GM18951 (cell line): Measurements from ENCODE around the gene IDH2.

Experiments
- POLR2A ChIP-seq: IDR thresholded peaks from 4 replicates; pipeline ENCODE4 v1.6.1; 2011; ENCODE audit warnings: mild to moderate bottlenecking; ENCODE audit not compliant: insufficient read length, insufficient read depth; ENCODE audit errors: extremely low read depth
- in situ Hi-C: fragments of 300-500 bp; cut with MboI; formaldehyde crosslinking; loops from one replicate; pipeline ENCODE4 v1.12.0; 2022; ENCODE audit warnings: low sequenced_read_pairs, mixed read lengths, inconsistent platforms; ENCODE audit not compliant: unreplicated experiment

IDH2 gene

GRCh38 chr15:90062023-90062442 is 40.2 kb downstream of the IDH2 start:
- in situ Hi-C loops, result no loop called here
- no peak for TF ChIP-seq POLR2A

- TF ChIP-seq POLR2A, result no peak
- in situ Hi-C loops, result no loop called here
These were observed 41.5 kb downstream of the IDH2 start for GRCh38 chr15:90060797-90061196.

DNA sequence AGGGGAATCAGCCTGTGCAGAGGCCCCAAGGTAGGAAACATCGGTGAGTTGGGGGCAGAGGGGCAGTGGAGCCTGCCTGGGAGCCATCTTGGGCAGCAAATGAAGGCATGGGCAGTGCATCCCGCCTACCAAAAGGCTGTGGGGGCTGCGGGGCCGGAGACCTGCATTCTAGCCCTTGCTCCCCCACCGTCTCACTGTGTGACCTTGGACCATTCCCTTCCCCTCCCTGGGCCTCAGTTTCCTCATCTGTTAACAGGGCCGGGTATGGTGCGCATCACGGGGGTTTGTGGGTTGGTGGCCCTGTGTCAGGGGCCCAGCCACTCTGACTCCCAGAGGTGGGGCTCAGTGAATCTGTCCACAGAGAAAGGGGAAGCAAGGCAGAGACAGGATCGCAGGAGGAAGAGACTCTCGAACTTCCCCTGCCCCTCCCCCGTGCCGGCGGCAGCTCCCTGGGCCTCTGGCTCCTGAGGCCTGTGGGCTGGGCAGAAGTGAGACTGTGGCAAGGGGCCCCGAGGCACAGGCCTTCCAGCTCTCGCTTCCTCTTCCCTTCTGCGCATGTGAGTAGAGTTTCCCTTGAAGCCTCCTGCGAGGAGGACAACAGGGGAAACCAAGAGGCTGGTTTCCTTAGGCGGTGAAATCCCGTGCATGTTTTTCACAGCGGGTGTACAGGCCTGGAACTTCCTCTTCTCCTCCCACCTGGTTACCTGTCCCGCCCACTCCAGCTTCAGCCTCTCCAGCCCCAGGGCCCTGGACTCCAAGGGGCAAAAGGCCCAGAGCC is 42.9 kb downstream of the IDH2 start:
- TF ChIP-seq POLR2A, result peak; percentile 38
- in situ Hi-C loops, result no loop called here

- TF ChIP-seq POLR2A, result no peak
- in situ Hi-C loops, result no loop called here
These were observed 43.5 kb downstream of the IDH2 start for GRCh38 chr15:90058775-90059174.

GRCh38 chr15:90058308-90058707 is 44.0 kb downstream of the IDH2 start:
- TF ChIP-seq POLR2A, result no peak
- in situ Hi-C loops, result no loop called here

DNA sequence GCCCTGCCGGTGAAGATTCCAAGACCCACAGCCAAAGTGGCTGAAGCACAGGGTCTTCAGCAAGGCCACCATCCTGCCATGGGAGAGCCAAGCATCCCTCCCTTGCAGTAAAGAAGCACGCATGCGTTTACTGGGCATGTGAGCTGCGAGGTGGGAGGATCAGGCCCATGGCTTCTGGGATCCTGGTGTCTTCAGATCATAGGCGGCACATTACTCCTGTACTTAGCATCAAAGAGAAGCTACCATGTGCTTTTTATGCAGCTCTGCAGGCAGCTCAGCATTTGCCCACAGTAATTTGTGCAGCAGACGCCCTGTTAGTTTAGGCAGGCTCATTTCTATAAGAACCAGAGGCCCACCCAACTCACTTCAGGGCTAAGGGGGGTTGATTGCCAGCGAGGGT is 45.7 kb downstream of the IDH2 start:
- no peak for TF ChIP-seq POLR2A
- in situ Hi-C loops, result no loop called here

- in situ Hi-C loops, result no loop called here
- no peak for TF ChIP-seq POLR2A
These were observed 47.1 kb downstream of the IDH2 start for GRCh38 chr15:90055182-90055581.

DNA sequence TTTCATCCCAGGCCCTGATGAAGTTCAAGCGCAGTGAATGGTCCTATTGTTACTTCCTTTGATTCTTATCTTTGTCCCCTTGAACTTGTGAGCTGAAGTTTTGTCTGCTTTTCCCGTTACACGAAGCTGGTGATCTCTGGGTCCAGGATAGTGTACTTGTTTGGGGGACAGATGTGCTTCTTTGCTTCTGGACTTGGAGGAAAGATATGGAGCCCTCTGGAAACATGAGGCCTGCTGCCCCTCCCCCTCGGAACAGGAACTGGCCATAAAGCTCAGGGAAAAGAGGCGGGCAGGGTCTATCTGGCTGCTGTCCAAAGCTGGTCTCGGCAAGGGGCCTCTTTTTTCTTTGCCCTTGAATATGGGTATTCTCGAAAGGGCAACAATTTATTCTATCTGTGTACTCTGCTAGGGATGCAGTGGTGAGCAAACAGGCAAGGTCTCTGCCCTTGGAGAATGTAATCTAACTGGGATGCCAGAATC is 47.6 kb downstream of the IDH2 start:
- no peak for TF ChIP-seq POLR2A
- in situ Hi-C loops, result no loop called here

DNA sequence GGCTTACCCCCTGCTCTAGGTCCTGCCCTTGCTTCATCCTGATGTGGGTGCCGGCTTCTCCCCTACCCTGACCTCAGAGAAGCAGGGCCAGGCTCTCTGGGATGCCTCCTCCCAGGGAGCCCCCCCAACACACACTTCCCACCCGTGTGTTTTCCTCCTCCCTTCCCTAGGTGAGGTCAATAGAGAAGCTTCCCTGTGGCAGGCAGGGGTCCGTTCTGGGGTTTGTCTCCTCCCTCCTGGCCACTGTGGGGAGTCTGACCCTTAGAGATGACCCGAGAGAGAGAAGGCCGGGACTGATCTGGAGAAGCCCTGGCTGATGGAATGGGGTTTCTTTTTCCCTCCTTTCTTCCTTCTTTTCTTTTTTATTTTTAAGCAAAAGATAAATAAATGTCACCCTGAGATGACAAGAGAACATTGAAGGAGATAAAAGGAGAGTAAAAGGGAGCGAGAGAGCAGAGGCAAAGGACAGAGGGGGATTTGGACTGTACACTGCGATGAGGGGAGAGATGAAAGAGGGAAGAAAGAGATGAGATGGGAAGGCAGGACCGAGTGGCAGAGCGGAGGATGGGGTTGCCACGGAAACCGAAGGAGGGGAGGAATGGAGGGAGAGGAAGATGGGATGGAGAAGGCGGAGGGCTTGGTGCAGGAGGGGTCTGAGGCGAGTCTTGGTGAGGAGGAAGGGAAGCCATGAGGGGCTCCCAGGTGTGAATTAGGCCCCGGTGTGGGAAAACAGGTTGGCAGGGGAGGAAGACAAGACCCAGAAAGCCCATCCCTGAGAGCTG is 48.4 kb downstream of the IDH2 start:
- no peak for TF ChIP-seq POLR2A
- in situ Hi-C loops, result no loop called here

GRCh38 chr15:90051874-90052273 is 50.4 kb downstream of the IDH2 start:
- no peak for TF ChIP-seq POLR2A
- in situ Hi-C loops, result no loop called here

- in situ Hi-C loops, result no loop called here
- no peak for TF ChIP-seq POLR2A
These were observed 52.3 kb downstream of the IDH2 start for GRCh38 chr15:90049666-90050604.

- TF ChIP-seq POLR2A, result no peak
- in situ Hi-C loops, result no loop called here
These were observed 53.2 kb downstream of the IDH2 start for GRCh38 chr15:90049030-90049429.
